MCF 10A (cell line): ENCODE measurements around the gene SUN5. TPM values are rescaled to one million over a fixed set of nuclear protein-coding genes. Genes with fewer than 3 reads are reported as not detected.

Experiments used
- BruUV-seq: library from RNA; stranded (reverse); fragments of 400-500 nt; replicated peaks from 2 replicates; lab custom pipeline; 2021; lab: Mats Ljungman, UMichigan
- CTCF ChIA-PET: fragments of 300-600 bp; sonication (Branson Sonifier 250); formaldehyde crosslinking; extraction: SDS; loops from one replicate; lab custom pipeline; 2021; ENCODE audit warnings: antibody characterized with exemption, inconsistent platforms; lab: Yijun Ruan, JAX
- POLR2A ChIA-PET: fragments of 300-600, 350-650 bp; sonication (Branson Sonifier 250); formaldehyde crosslinking; extraction: SDS; loops from one replicate; lab custom pipeline; 2020; ENCODE audit warnings: antibody characterized with exemption, inconsistent platforms; lab: Yijun Ruan, JAX
- DNase-seq: peaks from one replicate; pipeline ENCODE4 v3.0.0-alpha.2; 2018; ENCODE audit not compliant: unreplicated experiment
- H3K27ac Mint-ChIP-seq: one replicate; pipeline ENCODE4 v1.8.0; 2022; ENCODE audit warnings: mild to moderate bottlenecking, low read depth, mixed read lengths; ENCODE audit not compliant: unreplicated experiment
- H3K27me3 Mint-ChIP-seq: one replicate; pipeline ENCODE4 v1.8.0; 2022; ENCODE audit warnings: mixed read lengths; ENCODE audit not compliant: insufficient read depth, unreplicated experiment
- H3K36me3 Mint-ChIP-seq: one replicate; pipeline ENCODE4 v1.8.0; 2022; ENCODE audit warnings: mild to moderate bottlenecking, moderate library complexity, mixed read lengths; ENCODE audit not compliant: insufficient read depth, unreplicated experiment
- H3K4me1 Mint-ChIP-seq: one replicate; pipeline ENCODE4 v1.8.0; 2022; ENCODE audit warnings: mixed read lengths; ENCODE audit not compliant: insufficient read depth, unreplicated experiment
- H3K4me3 Mint-ChIP-seq: one replicate; pipeline ENCODE4 v1.8.0; 2022; ENCODE audit warnings: mild to moderate bottlenecking, moderate library complexity, mixed read lengths; ENCODE audit not compliant: unreplicated experiment
- H3K9me3 Mint-ChIP-seq: one replicate; pipeline ENCODE4 v1.8.0; 2022; ENCODE audit warnings: mixed read lengths; ENCODE audit not compliant: unreplicated experiment
- CTCF ChIP-seq: fragments of 200-600 bp; IDR thresholded peaks from one replicate; pipeline ENCODE4 v1.8.0; 2022; ENCODE audit warnings: antibody characterized with exemption, mild to moderate bottlenecking; ENCODE audit not compliant: unreplicated experiment
- intact Hi-C: fragments of 100-400 bp; cut with micrococcal nuclease; formaldehyde crosslinking; loops from 2 replicates; pipeline ENCODE4 v1.14.1; 2022
- total RNA-seq: library from RNA; stranded (reverse); gene quantifications from 2 replicates; pipeline ENCODE4 v1.2.3, GENCODE V29; 2022

Gene SUN5
- total RNA-seq, 1 experiment from 2014 or later, result not detected

- CTCF ChIA-PET, result no interaction called here
- POLR2A ChIA-PET, result interaction anchor here (1.3 kb wide), 1 partner anchor 13 kb away, joined by 3 read pairs; no protein-coding TSS in a partner anchor
- H3K4me1 Mint-ChIP-seq, result no peaks in the 10 kb centered on the region
- no peak for DNase-seq
- H3K27ac Mint-ChIP-seq, result no peak overlapping the region
- no TSS peak for BruUV-seq
- peaks cover 25% of the 10 kb centered on the region for H3K27me3 Mint-ChIP-seq
- H3K4me3 Mint-ChIP-seq, result no peak overlapping the region
- no peaks in the 10 kb centered on the region for H3K9me3 Mint-ChIP-seq
- intact Hi-C loops, result no loop called here
- no peaks in the 10 kb centered on the region for H3K36me3 Mint-ChIP-seq
- TF ChIP-seq CTCF, result no peak
Observed at GRCh38 chr20:32986331-32986966, 17.8 kb downstream of the SUN5 start.

GRCh38 chr20:32985596-32985995 is 18.6 kb downstream of the SUN5 start:
- no peak for TF ChIP-seq CTCF
- Mint-ChIP-seq H3K9me3 (no peaks in the 10 kb centered on the region), H3K36me3 (no peaks in the 10 kb centered on the region), H3K27me3 (peaks cover 25% of the 10 kb centered on the region), H3K4me1 (no peaks in the 10 kb centered on the region), H3K4me3 (no peak overlapping the region), H3K27ac (no peak overlapping the region)
- POLR2A ChIA-PET, result interaction anchor here (1.3 kb wide), 1 partner anchor 12 kb away, joined by 3 read pairs; no protein-coding TSS in a partner anchor
- intact Hi-C loops, result no loop called here
- no peak for DNase-seq
- BruUV-seq, result no TSS peak
- CTCF ChIA-PET, result interaction anchor here (0.6 to 0.7 kb wide), 2 partner anchors 12 to 197 kb away, joined by 3 to 6 read pairs; no protein-coding TSS in a partner anchor

- POLR2A ChIA-PET, result no interaction called here
- DNase-seq, result no peak
- Mint-ChIP-seq H3K27ac (no peak overlapping the region), H3K27me3 (peaks cover 24% of the 10 kb centered on the region), H3K36me3 (no peaks in the 10 kb centered on the region), H3K9me3 (no peaks in the 10 kb centered on the region), H3K4me3 (no peak overlapping the region), H3K4me1 (no peaks in the 10 kb centered on the region)
- CTCF ChIA-PET, result interaction anchor here (0.7 kb wide), 1 partner anchor 11 kb away, joined by 6 read pairs; no protein-coding TSS in a partner anchor
- intact Hi-C loops, result no loop called here
- no TSS peak for BruUV-seq
- no peak for TF ChIP-seq CTCF
Observed at GRCh38 chr20:32984631-32985354, 19.4 kb downstream of the SUN5 start.

GRCh38 chr20:32984196-32984595 is 20.0 kb downstream of the SUN5 start:
- no peak for TF ChIP-seq CTCF

More at GRCh38 chr20:32984196-32984595, 20.0 kb downstream of the SUN5 start:
- Mint-ChIP-seq H3K36me3 (no peaks in the 10 kb centered on the region), H3K4me3 (no peak overlapping the region), H3K27ac (no peak overlapping the region), H3K27me3 (peaks cover 29% of the 10 kb centered on the region), H3K9me3 (no peaks in the 10 kb centered on the region), H3K4me1 (no peaks in the 10 kb centered on the region)
- DNase-seq, result no peak
- BruUV-seq, result no TSS peak
- intact Hi-C loops, result no loop called here
- POLR2A ChIA-PET, result interaction anchor here (0.7 kb wide), 1 partner anchor 33 kb away, joined by 4 read pairs; no protein-coding TSS in a partner anchor
- CTCF ChIA-PET, result no interaction called here
